ENCODE measurements around the gene RAPGEF1. TPM values are rescaled to one million over a fixed set of nuclear protein-coding genes. Genes with fewer than 3 reads are reported as not detected.

The RAPGEF1 gene
- total RNA-seq, 4 donors from 2014 or later = 13.1 to 73.7 (median 26.2) TPM

GRCh38 chr9:131593091-131593820, 146.6 kb downstream of the RAPGEF1 start:
- no peaks in the 10 kb centered on the region for H3K36me3 ChIP-seq
- H3K4me3 ChIP-seq = no peak overlapping the region
- no peak for TF ChIP-seq POLR2A (IDR thresholded peaks at IDR 0.05)
- no peak for TF ChIP-seq CTCF (IDR thresholded peaks at IDR 0.05)
- intact Hi-C loops (cut with DNase I; ENCODE audit: low total_unique reads) = no loop called here
- H3K9me3 ChIP-seq = no peaks in the 10 kb centered on the region
- H3K4me1 ChIP-seq = no peaks in the 10 kb centered on the region
- no peak overlapping the region for H3K27ac ChIP-seq
- DNase-seq = no peak
- no peaks in the 10 kb centered on the region for H3K27me3 ChIP-seq

- Histone ChIP-seq H3K4me1 (no peaks in the 10 kb centered on the region), H3K36me3 (no peaks in the 10 kb centered on the region), H3K27ac (no peak overlapping the region), H3K4me3 (no peak overlapping the region), H3K9me3 (no peaks in the 10 kb centered on the region), H3K27me3 (no peaks in the 10 kb centered on the region)
- intact Hi-C loops (cut with DNase I; ENCODE audit: low total_unique reads) = loop anchor here (2.0 kb wide), 1 partner anchor 149 kb away; the partner anchor contains the start of gene RAPGEF1
- no peak for TF ChIP-seq CTCF (IDR thresholded peaks at IDR 0.05)
- TF ChIP-seq POLR2A (IDR thresholded peaks at IDR 0.05) = no peak
- DNase-seq = no peak
Observed at GRCh38 chr9:131591845-131592208, 148.0 kb downstream of the RAPGEF1 start.

- Histone ChIP-seq H3K4me3 (no peak overlapping the region), H3K36me3 (no peaks in the 10 kb centered on the region), H3K4me1 (no peaks in the 10 kb centered on the region), H3K27ac (no peak overlapping the region), H3K27me3 (no peaks in the 10 kb centered on the region), H3K9me3 (no peaks in the 10 kb centered on the region)
- intact Hi-C loops (cut with DNase I; ENCODE audit: low total_unique reads) = loop anchor here (2.0 kb wide), 1 partner anchor 150 kb away; the partner anchor contains the start of gene RAPGEF1
- peak; percentile 76 to 80 for DNase-seq
- peak; percentile 77 to 95 (median 86) for TF ChIP-seq CTCF (IDR thresholded peaks at IDR 0.05)
- no peak for TF ChIP-seq POLR2A (IDR thresholded peaks at IDR 0.05)
Observed at GRCh38 chr9:131590907-131591844, 148.7 kb downstream of the RAPGEF1 start.

GRCh38 chr9:131590449-131590848, 149.4 kb downstream of the RAPGEF1 start:
- Histone ChIP-seq H3K27me3 (no peaks in the 10 kb centered on the region), H3K36me3 (no peaks in the 10 kb centered on the region), H3K4me3 (no peak overlapping the region), H3K4me1 (no peaks in the 10 kb centered on the region), H3K9me3 (no peaks in the 10 kb centered on the region), H3K27ac (no peak overlapping the region)
- TF ChIP-seq CTCF (IDR thresholded peaks at IDR 0.05) = no peak
- TF ChIP-seq POLR2A (IDR thresholded peaks at IDR 0.05) = no peak
- intact Hi-C loops (cut with DNase I; ENCODE audit: low total_unique reads) = loop anchor here (2.0 kb wide), 1 partner anchor 150 kb away; the partner anchor contains the start of gene RAPGEF1
- peak in 1 of 2 donors; percentile 9 for DNase-seq

Measured in uterus (tissue), 4 donors.